Heart right ventricle (tissue), 16 donors: Measurements from ENCODE around the gene BIN1. TPM values are rescaled to one million over a fixed set of nuclear protein-coding genes. Genes with fewer than 3 reads are reported as not detected.

Experiments
- ATAC-seq, 8 donors: fragments of 200-7000 bp; cut with Tn5 transposase; one replicate each; pipeline ENCODE4 v1.9.1; 2020; ENCODE audit warnings: mild to moderate bottlenecking in 8 of 8, moderate library complexity in 8 of 8, moderate number of reproducible peaks in 1 of 8
- DNase-seq, 2 donors: peaks; one replicate each; pipeline ENCODE4 v3.0.0-alpha.2; 2020
- H3K27ac ChIP-seq, 10 donors: fragments of 200-600 bp; sonication (generic) in 2 of 10; one replicate each; pipeline versions ENCODE4 v1.5.0 to v1.8.0; 2020 to 2022; ENCODE audit warnings: mild to moderate bottlenecking in 3 of 10
- H3K27me3 ChIP-seq, 7 donors: fragments of 200-600 bp; one replicate each; pipeline ENCODE4 v1.8.0; 2021 to 2022; ENCODE audit warnings: mild to moderate bottlenecking in 2 of 7
- H3K36me3 ChIP-seq, 9 donors: fragments of 200-600 bp; sonication (generic) in 1 of 9; one replicate each; pipeline versions ENCODE4 v1.5.0 to v1.8.0; 2020 to 2022; ENCODE audit warnings: mild to moderate bottlenecking in 2 of 9
- H3K4me1 ChIP-seq, 9 donors: fragments of 200-600 bp; sonication (generic) in 1 of 9; one replicate each; pipeline versions ENCODE4 v1.5.0 to v1.8.0; 2020 to 2022; ENCODE audit warnings: mild to moderate bottlenecking in 4 of 9
- H3K4me3 ChIP-seq, 10 donors: fragments of 200-600 bp; sonication (generic) in 2 of 10; one replicate each; pipeline versions ENCODE4 v1.5.0 to v1.8.0; 2020 to 2022; ENCODE audit warnings: mild to moderate bottlenecking in 7 of 10, moderate library complexity in 2 of 10
- H3K9me3 ChIP-seq, 11 donors: fragments of 200-600 bp in 10 of 11; sonication (generic) in 2 of 11; one replicate each; pipeline versions ENCODE4 v1.5.0 to v1.8.0; 2013 to 2022; ENCODE audit warnings: mild to moderate bottlenecking in 2 of 11, control low read depth in 1 of 11, moderate library complexity in 1 of 11
- CTCF ChIP-seq, 9 donors: fragments of 200-600 bp; sonication (generic) in 2 of 9; IDR thresholded peaks; one replicate each; pipeline versions ENCODE4 v1.5.0 to v1.8.0; 2021 to 2022; ENCODE audit warnings: antibody characterized with exemption in 9 of 9, mild to moderate bottlenecking in 5 of 9, moderate library complexity in 1 of 9
- WGBS, 2 donors: extraction: QIAGEN DNeasy Blood & Tissue Kit; methylation state at CpG; one replicate each; pipeline ENCODE4 v1.1.7; 2013; ENCODE audit warnings: inconsistent platforms in 1 of 2; 5-methylcytosine and 5-hydroxymethylcytosine counted together
- intact Hi-C, 10 donors: fragments of 100-400 bp; cut with DNase I; formaldehyde crosslinking; loops; one replicate each; pipeline versions ENCODE4 v1.11.1 to v1.14.2; 2022
- polyA plus RNA-seq, 2 donors: library from polyadenylated mRNA; stranded (reverse); fragments of 200-250 nt; gene quantifications; one replicate each; pipeline ENCODE4 v1.2.3, GENCODE V29; 2013
- total RNA-seq, 10 donors: library from RNA; stranded (reverse); fragmentation: NEBNext Ultra II Directional in 3 of 10; extraction: Animal tissue kit (Norgen Biotek cat#: 25700) in 3 of 10; gene quantifications; one replicate each; pipeline versions ENCODE4 v1.2.1 to v1.2.4, GENCODE V29; 2021 to 2023
- donor health status: Arrhythmogenic right ventricular cardiomyopathy.
- donor health status: ischemic (EF 13 %, LVEDD 7.1; RV severe dilation, severe dysfunction).
- donor health status: healthy with polysubstance abuse.
- donor health status: DM: no; HTN: yes; CAD: no.
- donor health status: DM: no; HTN: no; CAD: no.
- donor health status: ischemic (EF 25% LVEDD 6.9; RV normal size, moderate dysfunction).
- donor health status: ischemic (EF 25% LVEDD 5.7; RV mildly dilated, moderate dysfunction).
- donor health status: healthy.
- donor health status: DM: yes; HTN: yes; CAD: no.
- donor health status: Ischemic cardiomyopathy.
- donor health status: ischemic (EF 35%, LVEDD 5.7; RV mildly dilated, moderate dysfunction).
- donor health status: nonischemic (EF 11% LVEDD 7.7; RV severe dilation, severe dysfunction).
- donor health status: DM: yes; HTN: yes; CAD: no.
- donor health status: PGD.
- donor health status: ischemic (EF 29% LVEDD 5.4; RV normal size, mild dysfunction).
- donor health status: nonischemic (EF 23%, LVEDD 6.1; RV moderate dilation, normal function).

BIN1 gene
- total and polyA plus RNA-seq, 12 donors: 8.4 to 21.7 (median 16.0) TPM

GRCh38 chr2:127070221-127070620 lies 36.7 kb downstream of the BIN1 start:
- DNase-seq (no peak), ATAC-seq (no peak)
- Histone ChIP-seq H3K4me1 (peaks cover 0 to 41% (median 18%) of the 10 kb centered on the region in 9 donors), H3K9me3 (no peaks in the 10 kb centered on the region), H3K4me3 (no peak overlapping the region), H3K36me3 (peaks cover 0 to 16% (median 0%) of the 10 kb centered on the region in 9 donors), H3K27ac (no peak overlapping the region), H3K27me3 (no peaks in the 10 kb centered on the region)
- intact Hi-C loops: no loop called here
- no peak for TF ChIP-seq CTCF (IDR thresholded peaks at IDR 0.05)
- 94 to 95% methylated on average over 11 of the region's 11 CpGs for WGBS, 2 donors

- Histone ChIP-seq H3K27me3 (no peaks in the 10 kb centered on the region), H3K27ac (no peak overlapping the region), H3K9me3 (no peaks in the 10 kb centered on the region), H3K4me1 (peaks cover 0 to 47% (median 24%) of the 10 kb centered on the region in 9 donors), H3K4me3 (no peak overlapping the region), H3K36me3 (peaks cover 0 to 16% (median 0%) of the 10 kb centered on the region in 9 donors)
- intact Hi-C loops: loop anchor here in 4 of 10 donors (5.0 to 10.0 kb wide), 3 partner anchors 38 to 225 kb away; partner anchors contain the start of genes BIN1 (in 2 of the 4) and ERCC3 (in 2 of the 4)
- no peak for ATAC-seq
- DNase-seq: no peak
- WGBS, 2 donors: 79 to 85% methylated on average over 11 of the region's 11 CpGs
- no peak for TF ChIP-seq CTCF (IDR thresholded peaks at IDR 0.05)
Observed at GRCh38 chr2:127069536-127069935, 37.4 kb downstream of the BIN1 start.

GRCh38 chr2:127069003-127069402 lies 38.0 kb downstream of the BIN1 start:
- WGBS, 2 donors: 82 to 89% methylated on average over 10 of the region's 10 CpGs
- peaks cover 0 to 49% (median 29%) of the 10 kb centered on the region in 9 donors for H3K4me1 ChIP-seq
- H3K27me3 ChIP-seq: no peaks in the 10 kb centered on the region
- intact Hi-C loops: loop anchor here in 4 of 10 donors (5.0 to 10.0 kb wide), 3 partner anchors 38 to 226 kb away; partner anchors contain the start of genes BIN1 (in 2 of the 4) and ERCC3 (in 2 of the 4)
- peaks cover 0 to 16% (median 0%) of the 10 kb centered on the region in 9 donors for H3K36me3 ChIP-seq
- TF ChIP-seq CTCF (IDR thresholded peaks at IDR 0.05): no peak
- no peaks in the 10 kb centered on the region for H3K9me3 ChIP-seq
- no peak for ATAC-seq
- no peak for DNase-seq
- H3K4me3 ChIP-seq: no peak overlapping the region
- no peak overlapping the region for H3K27ac ChIP-seq

- no peaks in the 10 kb centered on the region for H3K9me3 ChIP-seq
- intact Hi-C loops: loop anchor here in 4 of 10 donors (5.0 to 10.0 kb wide), 3 partner anchors 39 to 226 kb away; partner anchors contain the start of genes BIN1 (in 2 of the 4) and ERCC3 (in 2 of the 4)
- H3K27me3 ChIP-seq: no peaks in the 10 kb centered on the region
- peaks cover 0 to 23% (median 0%) of the 10 kb centered on the region in 9 donors for H3K36me3 ChIP-seq
- ATAC-seq: no peak
- peaks cover 0 to 45% (median 30%) of the 10 kb centered on the region in 9 donors for H3K4me1 ChIP-seq
- WGBS, 2 donors: 94 to 95% methylated on average over 20 of the region's 20 CpGs
- no peak overlapping the region for H3K27ac ChIP-seq
- no peak for DNase-seq
- no peak overlapping the region for H3K4me3 ChIP-seq
- no peak for TF ChIP-seq CTCF (IDR thresholded peaks at IDR 0.05)
Observed at GRCh38 chr2:127068351-127068741, 38.6 kb downstream of the BIN1 start.
